ENCODE results near the gene SMCO4. TPM values are rescaled to one million over a fixed set of nuclear protein-coding genes. Genes with fewer than 3 reads are reported as not detected.

Gene SMCO4
- total and polyA plus RNA-seq, 2 donors = 32.2 to 41.3 TPM

GRCh38 chr11:93494357-93494756 is 48.8 kb downstream of the SMCO4 start:
- no peaks in the 10 kb centered on the region for H3K27me3 ChIP-seq (ENCODE audit: control insufficient read depth in 2 of 2, insufficient read depth in 1 of 2, low read length in 1 of 2)
- no peak for DNase-seq (ENCODE audit: low read depth in 6 of 9, low spot score in 9 of 9)
- no peak overlapping the region for H3K27ac ChIP-seq (ENCODE audit: low read depth in 1 of 2, low read length in 1 of 2)
- no peaks in the 10 kb centered on the region for H3K9me3 ChIP-seq (ENCODE audit: control insufficient read depth in 2 of 2, insufficient read depth in 1 of 2, low read length in 1 of 2)
- no peaks in the 10 kb centered on the region for H3K36me3 ChIP-seq (ENCODE audit: control insufficient read depth in 2 of 2, insufficient read depth in 2 of 2, low read length in 1 of 2)
- no peaks in the 10 kb centered on the region for H3K4me1 ChIP-seq (ENCODE audit: control insufficient read depth in 2 of 2, insufficient read depth in 2 of 2, low read length in 2 of 2)
- WGBS = 96% methylated on average over 4 of the region's 4 CpGs
- no peak overlapping the region for H3K4me3 ChIP-seq (ENCODE audit: low read length in 2 of 2)

DNA sequence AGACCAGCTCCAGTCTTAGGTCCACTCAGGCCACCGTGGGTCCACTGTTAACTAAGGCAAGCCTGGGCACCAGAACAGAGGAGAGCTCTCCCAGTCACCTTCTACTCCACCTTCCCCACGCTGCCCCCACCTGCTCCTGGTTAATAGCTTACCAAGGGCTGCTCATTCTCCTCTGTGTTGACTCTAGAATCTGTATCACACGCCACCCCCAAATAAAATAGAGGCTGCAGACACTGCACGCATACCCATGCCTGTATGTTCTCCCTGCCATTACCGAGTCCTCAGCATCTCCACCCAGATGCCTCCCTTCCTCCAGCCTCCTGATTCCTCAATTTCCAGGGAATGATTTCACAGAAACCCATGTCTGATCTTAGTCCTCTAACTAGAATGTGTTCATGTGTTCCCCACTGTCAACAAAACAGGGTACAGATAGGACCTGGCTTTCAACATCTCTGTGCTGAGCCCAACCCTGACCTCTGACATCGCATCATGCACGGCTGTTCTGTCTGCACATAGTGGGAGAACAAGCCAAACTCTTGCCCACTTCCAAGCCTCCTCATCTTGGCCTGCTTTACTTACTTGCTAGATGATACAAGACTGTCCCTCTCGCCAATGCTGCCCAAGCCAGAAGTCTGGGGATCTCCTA is 49.8 kb downstream of the SMCO4 start:
- DNase-seq (ENCODE audit: low read depth in 6 of 9, low spot score in 9 of 9) = no peak
- H3K27me3 ChIP-seq (ENCODE audit: control insufficient read depth in 2 of 2, insufficient read depth in 1 of 2, low read length in 1 of 2) = no peaks in the 10 kb centered on the region
- H3K4me3 ChIP-seq (ENCODE audit: low read length in 2 of 2) = no peak overlapping the region
- WGBS = 92% methylated on average over 8 of the region's 8 CpGs
- no peaks in the 10 kb centered on the region for H3K36me3 ChIP-seq (ENCODE audit: control insufficient read depth in 2 of 2, insufficient read depth in 2 of 2, low read length in 1 of 2)
- no peaks in the 10 kb centered on the region for H3K9me3 ChIP-seq (ENCODE audit: control insufficient read depth in 2 of 2, insufficient read depth in 1 of 2, low read length in 1 of 2)
- H3K27ac ChIP-seq (ENCODE audit: low read depth in 1 of 2, low read length in 1 of 2) = no peak overlapping the region
- H3K4me1 ChIP-seq (ENCODE audit: control insufficient read depth in 2 of 2, insufficient read depth in 2 of 2, low read length in 2 of 2) = no peaks in the 10 kb centered on the region

- H3K27me3 ChIP-seq (ENCODE audit: control insufficient read depth in 2 of 2, insufficient read depth in 1 of 2, low read length in 1 of 2) = no peaks in the 10 kb centered on the region
- H3K9me3 ChIP-seq (ENCODE audit: control insufficient read depth in 2 of 2, insufficient read depth in 1 of 2, low read length in 1 of 2) = no peaks in the 10 kb centered on the region
- H3K27ac ChIP-seq (ENCODE audit: low read depth in 1 of 2, low read length in 1 of 2) = no peak overlapping the region
- no peak for DNase-seq (ENCODE audit: low read depth in 6 of 9, low spot score in 9 of 9)
- no peaks in the 10 kb centered on the region for H3K4me1 ChIP-seq (ENCODE audit: control insufficient read depth in 2 of 2, insufficient read depth in 2 of 2, low read length in 2 of 2)
- no peaks in the 10 kb centered on the region for H3K36me3 ChIP-seq (ENCODE audit: control insufficient read depth in 2 of 2, insufficient read depth in 2 of 2, low read length in 1 of 2)
- 98% methylated on average over 8 of the region's 8 CpGs for WGBS
- no peak overlapping the region for H3K4me3 ChIP-seq (ENCODE audit: low read length in 2 of 2)
These were observed 50.5 kb downstream of the SMCO4 start for GRCh38 chr11:93492464-93493251.

GRCh38 chr11:93491973-93492372 is 51.2 kb downstream of the SMCO4 start:
- DNase-seq (ENCODE audit: low read depth in 6 of 9, low spot score in 9 of 9) = no peak
- no peaks in the 10 kb centered on the region for H3K9me3 ChIP-seq (ENCODE audit: control insufficient read depth in 2 of 2, insufficient read depth in 1 of 2, low read length in 1 of 2)
- H3K4me3 ChIP-seq (ENCODE audit: low read length in 2 of 2) = no peak overlapping the region
- no peak overlapping the region for H3K27ac ChIP-seq (ENCODE audit: low read depth in 1 of 2, low read length in 1 of 2)
- no peaks in the 10 kb centered on the region for H3K4me1 ChIP-seq (ENCODE audit: control insufficient read depth in 2 of 2, insufficient read depth in 2 of 2, low read length in 2 of 2)
- H3K27me3 ChIP-seq (ENCODE audit: control insufficient read depth in 2 of 2, insufficient read depth in 1 of 2, low read length in 1 of 2) = no peaks in the 10 kb centered on the region
- 94% methylated on average over 5 of the region's 5 CpGs for WGBS
- H3K36me3 ChIP-seq (ENCODE audit: control insufficient read depth in 2 of 2, insufficient read depth in 2 of 2, low read length in 1 of 2) = no peaks in the 10 kb centered on the region

DNA sequence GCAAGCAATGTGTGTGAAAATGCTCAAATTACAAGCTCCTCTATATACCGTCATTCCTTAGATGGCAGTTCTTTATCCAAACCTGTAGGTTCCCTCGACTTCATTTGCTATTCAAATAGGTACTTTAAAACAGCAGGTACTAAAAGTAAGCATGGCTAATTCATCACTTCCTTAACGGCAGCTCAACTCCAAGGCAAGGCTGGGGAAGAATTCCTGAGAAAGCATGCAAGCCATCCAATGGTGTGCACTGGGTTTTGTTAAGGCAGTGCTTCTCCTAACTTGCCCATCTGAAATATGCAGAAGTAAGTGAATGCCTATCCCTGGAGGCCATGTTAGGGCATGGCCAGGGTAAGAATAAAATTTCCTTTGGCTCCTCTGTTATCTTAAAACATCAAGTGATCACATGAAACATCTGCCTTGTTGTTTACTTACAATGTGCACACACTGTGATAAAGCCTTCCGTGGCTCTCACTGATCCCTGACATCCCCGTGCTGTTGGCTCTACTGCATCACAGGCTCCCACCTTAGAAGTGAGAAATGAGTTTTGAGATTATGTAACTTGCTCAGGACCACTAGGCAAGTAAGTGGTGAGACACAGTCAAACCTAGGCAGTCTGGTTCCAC is 52.1 kb downstream of the SMCO4 start:
- Histone ChIP-seq H3K27ac (ENCODE audit: low read depth in 1 of 2, low read length in 1 of 2) (no peak overlapping the region), H3K36me3 (ENCODE audit: control insufficient read depth in 2 of 2, insufficient read depth in 2 of 2, low read length in 1 of 2) (peaks cover 0 to 4% of the 10 kb centered on the region in 2 donors), H3K4me1 (ENCODE audit: control insufficient read depth in 2 of 2, insufficient read depth in 2 of 2, low read length in 2 of 2) (no peaks in the 10 kb centered on the region), H3K27me3 (ENCODE audit: control insufficient read depth in 2 of 2, insufficient read depth in 1 of 2, low read length in 1 of 2) (no peaks in the 10 kb centered on the region), H3K4me3 (ENCODE audit: low read length in 2 of 2) (no peak overlapping the region), H3K9me3 (ENCODE audit: control insufficient read depth in 2 of 2, insufficient read depth in 1 of 2, low read length in 1 of 2) (no peaks in the 10 kb centered on the region)
- DNase-seq (ENCODE audit: low read depth in 6 of 9, low spot score in 9 of 9) = no peak
- 89% methylated on average over 5 of the region's 5 CpGs for WGBS

DNA sequence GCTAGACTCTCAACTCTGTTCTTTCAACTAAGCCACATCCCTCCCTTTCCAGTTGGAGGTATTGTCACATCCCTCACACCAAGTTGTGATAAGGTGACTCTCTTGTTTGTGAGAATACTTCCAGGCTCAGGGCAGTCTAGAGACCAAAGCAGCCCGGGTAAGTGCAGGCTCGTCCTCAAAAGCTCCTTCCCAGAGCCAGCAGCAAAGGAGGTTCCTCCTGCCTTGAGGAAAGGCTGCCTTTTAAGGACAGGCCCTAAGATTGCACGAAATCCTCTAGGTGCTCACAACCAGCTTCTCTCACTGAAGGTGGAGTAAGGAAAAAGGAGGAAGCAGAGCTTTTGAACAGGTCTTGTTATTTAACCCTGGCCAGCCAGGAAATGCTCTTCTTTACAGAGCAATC is 53.4 kb downstream of the SMCO4 start:
- peaks cover 0 to 4% of the 10 kb centered on the region in 2 donors for H3K36me3 ChIP-seq (ENCODE audit: control insufficient read depth in 2 of 2, insufficient read depth in 2 of 2, low read length in 1 of 2)
- no peak overlapping the region for H3K4me3 ChIP-seq (ENCODE audit: low read length in 2 of 2)
- no peaks in the 10 kb centered on the region for H3K4me1 ChIP-seq (ENCODE audit: control insufficient read depth in 2 of 2, insufficient read depth in 2 of 2, low read length in 2 of 2)
- 96% methylated on average over 3 of the region's 3 CpGs for WGBS
- no peaks in the 10 kb centered on the region for H3K9me3 ChIP-seq (ENCODE audit: control insufficient read depth in 2 of 2, insufficient read depth in 1 of 2, low read length in 1 of 2)
- H3K27ac ChIP-seq (ENCODE audit: low read depth in 1 of 2, low read length in 1 of 2) = no peak overlapping the region
- H3K27me3 ChIP-seq (ENCODE audit: control insufficient read depth in 2 of 2, insufficient read depth in 1 of 2, low read length in 1 of 2) = no peaks in the 10 kb centered on the region
- no peak for DNase-seq (ENCODE audit: low read depth in 6 of 9, low spot score in 9 of 9)

DNA sequence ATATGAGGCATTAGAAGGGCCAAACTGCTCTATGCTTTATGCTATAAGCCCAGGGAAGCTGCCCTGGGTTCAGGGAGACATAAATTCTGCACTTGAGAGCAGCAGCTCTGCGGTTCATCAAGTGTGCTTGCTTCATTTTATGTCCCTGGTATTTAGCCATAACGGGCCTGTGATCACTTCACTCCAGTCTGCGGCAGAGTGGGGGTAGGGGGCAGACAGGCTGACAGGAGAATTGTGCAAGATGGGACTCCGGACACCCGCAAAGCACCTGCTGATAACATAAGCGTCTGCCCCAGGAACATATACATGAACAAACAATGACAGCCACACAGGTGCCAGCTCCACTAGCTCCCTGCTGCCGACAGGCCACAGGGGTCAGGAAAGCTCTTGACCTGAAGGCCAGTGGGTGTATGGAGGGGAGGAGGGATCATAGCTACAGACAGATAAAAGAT is 56.1 kb downstream of the SMCO4 start:
- H3K36me3 ChIP-seq (ENCODE audit: control insufficient read depth in 2 of 2, insufficient read depth in 2 of 2, low read length in 1 of 2) = peaks cover 0 to 4% of the 10 kb centered on the region in 2 donors
- H3K4me3 ChIP-seq (ENCODE audit: low read length in 2 of 2) = no peak overlapping the region
- H3K27me3 ChIP-seq (ENCODE audit: control insufficient read depth in 2 of 2, insufficient read depth in 1 of 2, low read length in 1 of 2) = no peaks in the 10 kb centered on the region
- H3K27ac ChIP-seq (ENCODE audit: low read depth in 1 of 2, low read length in 1 of 2) = no peak overlapping the region
- H3K9me3 ChIP-seq (ENCODE audit: control insufficient read depth in 2 of 2, insufficient read depth in 1 of 2, low read length in 1 of 2) = no peaks in the 10 kb centered on the region
- no peak for DNase-seq (ENCODE audit: low read depth in 6 of 9, low spot score in 9 of 9)
- 92% methylated on average over 7 of the region's 7 CpGs for WGBS
- H3K4me1 ChIP-seq (ENCODE audit: control insufficient read depth in 2 of 2, insufficient read depth in 2 of 2, low read length in 2 of 2) = no peaks in the 10 kb centered on the region

GRCh38 chr11:93485983-93486382 is 57.2 kb downstream of the SMCO4 start:
- no peak overlapping the region for H3K27ac ChIP-seq (ENCODE audit: low read depth in 1 of 2, low read length in 1 of 2)
- 96% methylated on average over 2 of the region's 2 CpGs for WGBS
- H3K4me3 ChIP-seq (ENCODE audit: low read length in 2 of 2) = no peak overlapping the region
- no peaks in the 10 kb centered on the region for H3K4me1 ChIP-seq (ENCODE audit: control insufficient read depth in 2 of 2, insufficient read depth in 2 of 2, low read length in 2 of 2)
- no peak for DNase-seq (ENCODE audit: low read depth in 6 of 9, low spot score in 9 of 9)
- H3K36me3 ChIP-seq (ENCODE audit: control insufficient read depth in 2 of 2, insufficient read depth in 2 of 2, low read length in 1 of 2) = peaks cover 0 to 4% of the 10 kb centered on the region in 2 donors
- H3K27me3 ChIP-seq (ENCODE audit: control insufficient read depth in 2 of 2, insufficient read depth in 1 of 2, low read length in 1 of 2) = no peaks in the 10 kb centered on the region
- H3K9me3 ChIP-seq (ENCODE audit: control insufficient read depth in 2 of 2, insufficient read depth in 1 of 2, low read length in 1 of 2) = no peaks in the 10 kb centered on the region

GRCh38 chr11:93484716-93485115 is 58.5 kb downstream of the SMCO4 start:
- no peaks in the 10 kb centered on the region for H3K4me1 ChIP-seq (ENCODE audit: control insufficient read depth in 2 of 2, insufficient read depth in 2 of 2, low read length in 2 of 2)
- WGBS = 91% methylated on average over 3 of the region's 3 CpGs
- DNase-seq (ENCODE audit: low read depth in 6 of 9, low spot score in 9 of 9) = no peak
- H3K27ac ChIP-seq (ENCODE audit: low read depth in 1 of 2, low read length in 1 of 2) = no peak overlapping the region
- H3K4me3 ChIP-seq (ENCODE audit: low read length in 2 of 2) = no peak overlapping the region
- H3K27me3 ChIP-seq (ENCODE audit: control insufficient read depth in 2 of 2, insufficient read depth in 1 of 2, low read length in 1 of 2) = no peaks in the 10 kb centered on the region
- no peaks in the 10 kb centered on the region for H3K9me3 ChIP-seq (ENCODE audit: control insufficient read depth in 2 of 2, insufficient read depth in 1 of 2, low read length in 1 of 2)
- H3K36me3 ChIP-seq (ENCODE audit: control insufficient read depth in 2 of 2, insufficient read depth in 2 of 2, low read length in 1 of 2) = peaks cover 0 to 4% of the 10 kb centered on the region in 2 donors
